SU-DHL-6 (cell line): ENCODE measurements around the gene EPHB3.

Experiments used
- EZH2phosphoT487 ChIP-seq: fragments of 200-600 bp; sonication (generic), shearing (Covaris generic); conservative IDR thresholded peaks from 2 replicates; pipeline ENCODE4 v1.6.1; 2018; ENCODE audit warnings: mild to moderate bottlenecking, antibody characterized with exemption, low read length, moderate library complexity, mixed read lengths
- TF ChIP-seq, protein P1 (sequence below): fragments of 200-600 bp; sonication (generic); IDR thresholded peaks from one replicate; pipeline ENCODE4 v1.5.1; 2017; ENCODE audit warnings: antibody characterized with exemption, mild to moderate bottlenecking, low read length, moderate library complexity; ENCODE audit not compliant: insufficient read depth, poor library complexity, severe bottlenecking

DNA sequence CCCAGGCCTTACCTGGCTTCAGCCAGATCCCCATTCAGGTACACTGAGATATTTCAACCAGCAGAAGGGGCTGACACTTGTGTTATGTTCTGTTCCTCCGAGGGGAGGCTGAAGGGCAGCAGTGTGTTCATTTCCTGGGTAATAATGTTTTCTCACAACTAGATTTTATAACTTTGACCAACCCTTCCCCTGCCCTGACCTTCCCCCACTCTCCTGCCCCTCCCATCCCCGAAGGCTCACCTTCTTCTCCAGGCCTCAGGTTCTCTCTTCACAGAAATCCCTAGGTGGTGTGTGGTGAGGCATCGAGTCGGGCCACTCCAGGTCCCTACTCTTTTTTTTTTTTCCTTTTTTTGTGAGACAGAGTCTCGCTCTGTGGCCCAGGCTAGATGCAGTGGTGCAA lies 34.6 kb downstream of the EPHB3 start:
- TF ChIP-seq, protein P1, sequence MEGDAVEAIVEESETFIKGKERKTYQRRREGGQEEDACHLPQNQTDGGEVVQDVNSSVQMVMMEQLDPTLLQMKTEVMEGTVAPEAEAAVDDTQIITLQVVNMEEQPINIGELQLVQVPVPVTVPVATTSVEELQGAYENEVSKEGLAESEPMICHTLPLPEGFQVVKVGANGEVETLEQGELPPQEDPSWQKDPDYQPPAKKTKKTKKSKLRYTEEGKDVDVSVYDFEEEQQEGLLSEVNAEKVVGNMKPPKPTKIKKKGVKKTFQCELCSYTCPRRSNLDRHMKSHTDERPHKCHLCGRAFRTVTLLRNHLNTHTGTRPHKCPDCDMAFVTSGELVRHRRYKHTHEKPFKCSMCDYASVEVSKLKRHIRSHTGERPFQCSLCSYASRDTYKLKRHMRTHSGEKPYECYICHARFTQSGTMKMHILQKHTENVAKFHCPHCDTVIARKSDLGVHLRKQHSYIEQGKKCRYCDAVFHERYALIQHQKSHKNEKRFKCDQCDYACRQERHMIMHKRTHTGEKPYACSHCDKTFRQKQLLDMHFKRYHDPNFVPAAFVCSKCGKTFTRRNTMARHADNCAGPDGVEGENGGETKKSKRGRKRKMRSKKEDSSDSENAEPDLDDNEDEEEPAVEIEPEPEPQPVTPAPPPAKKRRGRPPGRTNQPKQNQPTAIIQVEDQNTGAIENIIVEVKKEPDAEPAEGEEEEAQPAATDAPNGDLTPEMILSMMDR, result no peak
- TF ChIP-seq EZH2phosphoT487, result no peak
